PC-9 (cell line): Measurements from ENCODE around the gene ERCC6L2.
A peak's percentile ranks its signal among the peaks of the same experiment; 100 is the strongest.

Source experiments
- EZH2 ChIP-seq: fragments of 200-600 bp; sonication (generic); IDR thresholded peaks from 2 replicates; pipeline ENCODE4 v1.8.0; 2017; ENCODE audit warnings: antibody characterized with exemption, low read depth
- TF ChIP-seq, protein P1 (sequence below): fragments of 200-600 bp; sonication (generic); conservative IDR thresholded peaks from 2 replicates; pipeline ENCODE4 v1.6.1; 2017; ENCODE audit warnings: mixed run types, antibody characterized with exemption, mild to moderate bottlenecking, moderate library complexity

DNA sequence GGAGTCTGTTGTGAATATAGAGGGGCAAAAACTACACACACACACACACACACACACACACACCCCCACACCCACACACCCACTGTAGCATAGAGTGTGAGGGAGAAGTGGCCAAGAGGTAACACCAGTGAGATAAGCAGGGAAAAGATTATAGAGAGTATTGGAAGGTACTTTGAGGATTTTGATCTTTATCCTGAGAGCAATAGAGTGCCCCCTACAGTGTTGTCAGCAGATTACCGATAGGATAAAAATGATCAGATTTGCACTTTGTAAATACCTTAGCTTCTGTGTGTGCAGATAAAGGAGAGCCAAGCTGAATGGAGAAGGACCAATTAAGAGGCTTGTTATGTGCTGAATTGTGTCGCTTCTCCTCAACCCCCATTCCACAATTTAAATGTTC lies 32.3 kb downstream of the ERCC6L2 start:
- TF ChIP-seq, protein P1, sequence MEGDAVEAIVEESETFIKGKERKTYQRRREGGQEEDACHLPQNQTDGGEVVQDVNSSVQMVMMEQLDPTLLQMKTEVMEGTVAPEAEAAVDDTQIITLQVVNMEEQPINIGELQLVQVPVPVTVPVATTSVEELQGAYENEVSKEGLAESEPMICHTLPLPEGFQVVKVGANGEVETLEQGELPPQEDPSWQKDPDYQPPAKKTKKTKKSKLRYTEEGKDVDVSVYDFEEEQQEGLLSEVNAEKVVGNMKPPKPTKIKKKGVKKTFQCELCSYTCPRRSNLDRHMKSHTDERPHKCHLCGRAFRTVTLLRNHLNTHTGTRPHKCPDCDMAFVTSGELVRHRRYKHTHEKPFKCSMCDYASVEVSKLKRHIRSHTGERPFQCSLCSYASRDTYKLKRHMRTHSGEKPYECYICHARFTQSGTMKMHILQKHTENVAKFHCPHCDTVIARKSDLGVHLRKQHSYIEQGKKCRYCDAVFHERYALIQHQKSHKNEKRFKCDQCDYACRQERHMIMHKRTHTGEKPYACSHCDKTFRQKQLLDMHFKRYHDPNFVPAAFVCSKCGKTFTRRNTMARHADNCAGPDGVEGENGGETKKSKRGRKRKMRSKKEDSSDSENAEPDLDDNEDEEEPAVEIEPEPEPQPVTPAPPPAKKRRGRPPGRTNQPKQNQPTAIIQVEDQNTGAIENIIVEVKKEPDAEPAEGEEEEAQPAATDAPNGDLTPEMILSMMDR = peak; percentile 30; the same call in 1 of the 2 replicates
- TF ChIP-seq EZH2 = no peak
